Measurements from ENCODE around the gene PRSS56. TPM values are rescaled to one million over a fixed set of nuclear protein-coding genes. Genes with fewer than 3 reads are reported as not detected.

PRSS56 gene
- total RNA-seq, 1 donor from 2014 or later: not detected

- FAIRE-seq (no peak), DNase-seq (ENCODE audit: low read depth) (no peak)
- no peaks in the 10 kb centered on the region for H3K36me3 ChIP-seq (ENCODE audit: control insufficient read depth, insufficient read depth, low read length)
- H3K4me3 ChIP-seq (ENCODE audit: low read depth, low read length): no peak overlapping the region
- H3K27me3 ChIP-seq (ENCODE audit: control insufficient read depth, insufficient read depth, low read length): peaks cover 19% of the 10 kb centered on the region
- TF ChIP-seq CTCF (IDR thresholded peaks at IDR 0.05; ENCODE audit: insufficient read depth, low read length, severe bottlenecking): no peak
These were observed 301 bp downstream of the PRSS56 start for GRCh38 chr2:232520489-232520888.

GRCh38 chr2:232521098-232521497 lies 910 bp downstream of the PRSS56 start:
- H3K36me3 ChIP-seq (ENCODE audit: control insufficient read depth, insufficient read depth, low read length): no peaks in the 10 kb centered on the region
- H3K4me3 ChIP-seq (ENCODE audit: low read depth, low read length): no peak overlapping the region
- DNase-seq (ENCODE audit: low read depth) (no peak), FAIRE-seq (no peak)
- no peak for TF ChIP-seq CTCF (IDR thresholded peaks at IDR 0.05; ENCODE audit: insufficient read depth, low read length, severe bottlenecking)
- peaks cover 19% of the 10 kb centered on the region for H3K27me3 ChIP-seq (ENCODE audit: control insufficient read depth, insufficient read depth, low read length)

GRCh38 chr2:232521959-232522622 lies 1.9 kb downstream of the PRSS56 start:
- Histone ChIP-seq H3K27me3 (ENCODE audit: control insufficient read depth, insufficient read depth, low read length) (peaks cover 23% of the 10 kb centered on the region), H3K4me3 (ENCODE audit: low read depth, low read length) (no peak overlapping the region), H3K36me3 (ENCODE audit: control insufficient read depth, insufficient read depth, low read length) (no peaks in the 10 kb centered on the region)
- DNase-seq (ENCODE audit: low read depth) (no peak), FAIRE-seq (no peak)
- peak; percentile 72 for TF ChIP-seq CTCF (IDR thresholded peaks at IDR 0.05; ENCODE audit: insufficient read depth, low read length, severe bottlenecking)

GRCh38 chr2:232522623-232523401 lies 2.6 kb downstream of the PRSS56 start:
- H3K4me3 ChIP-seq (ENCODE audit: low read depth, low read length): no peak overlapping the region
- DNase-seq (ENCODE audit: low read depth) (no peak), FAIRE-seq (no peak)
- no peaks in the 10 kb centered on the region for H3K36me3 ChIP-seq (ENCODE audit: control insufficient read depth, insufficient read depth, low read length)
- TF ChIP-seq CTCF (IDR thresholded peaks at IDR 0.05; ENCODE audit: insufficient read depth, low read length, severe bottlenecking): no peak
- H3K27me3 ChIP-seq (ENCODE audit: control insufficient read depth, insufficient read depth, low read length): peaks cover 23% of the 10 kb centered on the region

- no peaks in the 10 kb centered on the region for H3K36me3 ChIP-seq (ENCODE audit: control insufficient read depth, insufficient read depth, low read length)
- peaks cover 28% of the 10 kb centered on the region for H3K27me3 ChIP-seq (ENCODE audit: control insufficient read depth, insufficient read depth, low read length)
- DNase-seq (ENCODE audit: low read depth): no peak
- no peak for FAIRE-seq
- no peak for TF ChIP-seq CTCF (IDR thresholded peaks at IDR 0.05; ENCODE audit: insufficient read depth, low read length, severe bottlenecking)
- no peak overlapping the region for H3K4me3 ChIP-seq (ENCODE audit: low read depth, low read length)
These were observed 3.2 kb downstream of the PRSS56 start for GRCh38 chr2:232523402-232523681.
